Measurements from ENCODE around the gene BNIPL.

- TF ChIP-seq CTCF (IDR thresholded peaks at IDR 0.05) (no peak), POLR2A (IDR thresholded peaks at IDR 0.05) (no peak)
Measured at GRCh38 chr1:151002611-151003010, 33.8 kb upstream of the BNIPL start.

All from adrenal gland (tissue), 5 donors.